HCT116 (cell line): ENCODE data around the gene GABPA. TPM values are rescaled to one million over a fixed set of nuclear protein-coding genes. Genes with fewer than 3 reads are reported as not detected.

Source experiments
- ATAC-seq: fragments of 200-7000 bp; cut with Tn5 transposase; 2 replicates; pipeline ENCODE4 v1.9.1; 2020; ENCODE audit warnings: mild to moderate bottlenecking, moderate library complexity
- BruUV-seq: library from RNA; stranded (reverse); fragments of 400-500 nt; replicated peaks from 2 replicates; lab custom pipeline; 2021; lab: Mats Ljungman, UMichigan
- CTCF ChIA-PET: fragments of 300-600 bp; sonication (Branson Sonifier 250); formaldehyde crosslinking; loops from one replicate; lab custom pipeline; 2021; ENCODE audit warnings: antibody characterized with exemption; lab: Charles Lee
- POLR2A ChIA-PET: fragments of 300-600, 350-600 bp; sonication (Branson Sonifier 250); formaldehyde crosslinking; loops from one replicate; lab custom pipeline; 2021; ENCODE audit warnings: antibody characterized with exemption; lab: Charles Lee
- RAD21 ChIA-PET, 2 experiments: fragments of 300-600 bp; sonication (Branson Sonifier 250); formaldehyde crosslinking; loops; one replicate each; lab custom pipeline; 2023; ENCODE audit warnings: low total read pairs in 2 of 2; ENCODE audit not compliant: uncharacterized antibody in 2 of 2, unreplicated experiment in 2 of 2, low non-redundant PET in 1 of 2; lab: Charles Lee
- DNase-seq: peaks from one replicate; pipeline ENCODE4 v3.0.0-alpha.2; 2010; ENCODE audit warnings: low read depth, low spot score
- H2AFZ ChIP-seq: fragments of 200-600 bp; shearing (Covaris generic), sonication (generic); 2 replicates; pipeline ENCODE4 v1.6.1; 2017; ENCODE audit warnings: low read depth, mixed run types, mixed read lengths, antibody characterized with exemption, low read length; ENCODE audit not compliant: poor library complexity, severe bottlenecking
- H3K27ac ChIP-seq: 2 replicates; pipeline ENCODE4 v1.5.1; 2012; ENCODE audit warnings: low read depth, low read length
- H3K27me3 ChIP-seq: fragments of 200-600 bp; sonication (generic); 2 replicates; pipeline ENCODE4 v1.6.1; 2016; ENCODE audit warnings: mixed run types, low read length, mixed read lengths; ENCODE audit not compliant: insufficient read depth
- H3K36me3 ChIP-seq, 2 experiments: fragments of 200-500 bp in 1 of 2; fragments of 200-600 bp in 1 of 2; sonication (Bioruptor generic) in 1 of 2; sonication (generic) in 1 of 2; 2 replicates each; pipeline versions ENCODE4 v1.5.1 to v1.6.1; 2014 to 2016; ENCODE audit warnings: low read length in 2 of 2, inconsistent platforms in 1 of 2, mixed read lengths in 1 of 2, mixed run types in 1 of 2; ENCODE audit not compliant: insufficient read depth in 2 of 2, control insufficient read depth in 1 of 2
- H3K4me1 ChIP-seq, 2 experiments: fragments of 200-600 bp in 1 of 2; sonication (generic) in 1 of 2; 2 replicates each; pipeline versions ENCODE4 v1.5.1 to v1.6.1; 2012 to 2017; ENCODE audit warnings: low read length in 2 of 2, inconsistent platforms in 1 of 2, mild to moderate bottlenecking in 1 of 2, mixed read lengths in 1 of 2, mixed run types in 1 of 2, moderate library complexity in 1 of 2; ENCODE audit not compliant: insufficient read depth in 2 of 2, control insufficient read depth in 1 of 2
- H3K4me2 ChIP-seq: fragments of 200-600 bp; sonication (generic); 2 replicates; pipeline ENCODE4 v1.6.1; 2017; ENCODE audit warnings: mixed run types, low read length, mixed read lengths
- H3K4me3 ChIP-seq, 2 experiments: fragments of 200-600 bp in 1 of 2; sonication (generic) in 1 of 2; replicated peaks in 1 of 2; 2 replicates each; pipeline ENCODE4 v1.5.1; 2011 to 2016; ENCODE audit warnings: low read length in 2 of 2, control low read depth in 1 of 2, low read depth in 1 of 2, mild to moderate bottlenecking in 1 of 2, mixed read lengths in 1 of 2, mixed run types in 1 of 2
- H3K79me2 ChIP-seq: fragments of 200-600 bp; sonication (generic); 2 replicates; pipeline ENCODE4 v1.6.1; 2017; ENCODE audit warnings: mild to moderate bottlenecking, mixed run types, low read length, moderate library complexity, mixed read lengths; ENCODE audit not compliant: insufficient read depth
- H3K9ac ChIP-seq: fragments of 200-600 bp; sonication (generic); 2 replicates; pipeline ENCODE4 v1.6.1; 2016; ENCODE audit warnings: low read length, mixed read lengths
- H3K9me2 ChIP-seq: fragments of 200-600 bp; sonication (generic), shearing (Covaris generic); 2 replicates; pipeline ENCODE4 v1.6.1; 2017; ENCODE audit warnings: mixed run types, mild to moderate bottlenecking, moderate library complexity; ENCODE audit not compliant: insufficient read depth
- H3K9me3 ChIP-seq, 2 experiments: fragments of 200-500 bp in 1 of 2; fragments of 200-600 bp in 1 of 2; sonication (Bioruptor generic) in 1 of 2; sonication (generic) in 1 of 2; 2 replicates each; pipeline ENCODE4 v1.6.1; 2014 to 2017; ENCODE audit warnings: low read length in 2 of 2, mixed read lengths in 2 of 2, inconsistent platforms in 1 of 2, low read depth in 1 of 2, mild to moderate bottlenecking in 1 of 2, mixed run types in 1 of 2, moderate library complexity in 1 of 2; ENCODE audit not compliant: control insufficient read depth in 1 of 2, insufficient read depth in 1 of 2
- H4K20me1 ChIP-seq: fragments of 200-600 bp; sonication (generic), shearing (Covaris generic); 2 replicates; pipeline ENCODE4 v1.6.1; 2017; ENCODE audit warnings: mixed run types, mild to moderate bottlenecking, moderate library complexity; ENCODE audit not compliant: insufficient read depth
- CBX3 ChIP-seq: IDR thresholded peaks from 2 replicates; pipeline ENCODE4 v1.6.1; 2012; ENCODE audit warnings: low read depth
- CEBPB ChIP-seq: IDR thresholded peaks from 2 replicates; pipeline ENCODE4 v1.6.1; 2012; ENCODE audit warnings: low read depth
- CTCF ChIP-seq, 3 experiments: fragments of 200-600 bp in 1 of 3; sonication (generic) in 1 of 3; IDR thresholded peaks in 2 of 3; conservative IDR thresholded peaks in 1 of 3; 2 replicates each; pipeline ENCODE4 v1.5.1; 2012 to 2017; ENCODE audit warnings: low read depth in 2 of 3, low read length in 2 of 3, antibody characterized with exemption in 1 of 3, borderline replicate concordance in 1 of 3, control low read depth in 1 of 3, mild to moderate bottlenecking in 1 of 3, mixed read lengths in 1 of 3, mixed run types in 1 of 3, moderate library complexity in 1 of 3; ENCODE audit not compliant: insufficient read depth in 1 of 3
- ELF1 ChIP-seq: IDR thresholded peaks from 2 replicates; pipeline ENCODE4 v1.6.1; 2012; ENCODE audit warnings: low read depth, borderline replicate concordance
- EZH2 ChIP-seq: fragments of 200-600 bp; sonication (generic); IDR thresholded peaks from 2 replicates; pipeline ENCODE4 v1.6.1; 2017; ENCODE audit warnings: antibody characterized with exemption, mixed run types
- EZH2phosphoT487 ChIP-seq: fragments of 200-600 bp; IDR thresholded peaks from 2 replicates; pipeline ENCODE4 v1.6.1; 2018; ENCODE audit warnings: antibody characterized with exemption, borderline replicate concordance
- FOSL1 ChIP-seq: IDR thresholded peaks from 2 replicates; pipeline ENCODE4 v1.6.1; 2012; ENCODE audit warnings: low read depth
- JUND ChIP-seq: IDR thresholded peaks from 2 replicates; pipeline ENCODE4 v1.6.1; 2012
- MAX ChIP-seq: IDR thresholded peaks from 2 replicates; pipeline ENCODE4 v1.6.1; 2012
- POLR2A ChIP-seq: IDR thresholded peaks from 2 replicates; pipeline ENCODE4 v1.7.0; 2011; ENCODE audit warnings: borderline replicate concordance; ENCODE audit not compliant: insufficient read depth, insufficient read length; ENCODE audit errors: extremely low read depth
- RAD21 ChIP-seq: IDR thresholded peaks from 2 replicates; pipeline ENCODE4 v1.6.1; 2012; ENCODE audit warnings: low read depth, mild to moderate bottlenecking
- REST ChIP-seq: IDR thresholded peaks from 2 replicates; pipeline ENCODE4 v1.6.1; 2012; ENCODE audit warnings: low read depth
- SRF ChIP-seq: IDR thresholded peaks from 2 replicates; pipeline ENCODE4 v1.6.1; 2012; ENCODE audit warnings: low read depth
- TCF7L2 ChIP-seq: IDR thresholded peaks from 2 replicates; pipeline ENCODE4 v1.7.0; 2011; ENCODE audit warnings: borderline replicate concordance, inconsistent platforms; ENCODE audit not compliant: insufficient read depth, insufficient read length; ENCODE audit errors: extremely low read depth
- ZFX ChIP-seq: fragments of 450-650 bp; IDR thresholded peaks from 2 replicates; pipeline ENCODE4 v1.6.1; 2017
- intact Hi-C: fragments of 100-400 bp; cut with micrococcal nuclease; formaldehyde crosslinking; loops from 2 replicates; pipeline ENCODE4 v1.10.0; 2022
- total RNA-seq: library from RNA; stranded (reverse); gene quantifications from one replicate; pipeline ENCODE4 v1.2.1, GENCODE V29; 2021; ENCODE audit not compliant: unreplicated experiment

GABPA gene
- total RNA-seq, 1 experiment from 2014 or later: 23.6 TPM

GRCh38 chr21:25764065-25764464 lies 29.3 kb downstream of the GABPA start:
- H3K9ac ChIP-seq: no peak overlapping the region
- H4K20me1 ChIP-seq: no peaks in the 10 kb centered on the region
- TF ChIP-seq JUND (no peak), POLR2A (no peak), CTCF (IDR thresholded peaks at IDR 0.05 in 2 of 3, conservative IDR thresholded peaks at IDR 0.05 in 1 of 3; ENCODE audit: borderline replicate concordance in 1 of 3, insufficient read depth in 1 of 3, low read depth in 2 of 3, low read length in 2 of 3) (no peak), MAX (no peak), CEBPB (no peak), TCF7L2 (no peak), EZH2phosphoT487 (no peak), SRF (no peak), ZFX (no peak), RAD21 (no peak), REST (no peak), CBX3 (no peak), EZH2 (no peak), FOSL1 (no peak), ELF1 (no peak)
- CTCF ChIA-PET: no interaction called here
- H3K36me3 ChIP-seq: peaks cover 6 to 27% of the 10 kb centered on the region in 2 experiments; a peak in 3 of 4 replicates
- POLR2A ChIA-PET: no interaction called here
- RAD21 ChIA-PET: no interaction called here
- BruUV-seq: no TSS peak
- H3K4me2 ChIP-seq: no peak overlapping the region
- no peaks in the 10 kb centered on the region for H3K27me3 ChIP-seq
- DNase-seq (no peak), ATAC-seq (no peak)
- H3K79me2 ChIP-seq: no peaks in the 10 kb centered on the region
- H3K9me2 ChIP-seq: no peaks in the 10 kb centered on the region
- H3K9me3 ChIP-seq: no peaks in the 10 kb centered on the region
- no peak overlapping the region for H3K27ac ChIP-seq
- H2AFZ ChIP-seq: no peak overlapping the region
- intact Hi-C loops: no loop called here
- no peaks in the 10 kb centered on the region for H3K4me1 ChIP-seq
- no peak overlapping the region for H3K4me3 ChIP-seq
